K562 (cell line): ENCODE data around the gene DEDD2. TPM values are rescaled to one million over a fixed set of nuclear protein-coding genes. Genes with fewer than 3 reads are reported as not detected.

ENCODE experiments used
- ATAC-seq: fragments of 200-7000 bp; cut with Tn5 transposase; 3 replicates; pipeline ENCODE4 v1.9.1; 2020; ENCODE audit warnings: moderate library complexity
- BruUV-seq: library from RNA; stranded (reverse); fragments of 400-500 nt; replicated peaks from 2 replicates; lab custom pipeline; 2021; lab: Mats Ljungman, UMichigan
- CTCF ChIA-PET: fragments of 300-600 bp; formaldehyde crosslinking; extraction: SDS; loops from one replicate; lab custom pipeline; 2021; ENCODE audit warnings: low intra/inter-chr PET ratio; lab: Yijun Ruan, JAX
- POLR2A ChIA-PET: fragments of 300-600, 350-650 bp; sonication (Branson Sonifier 250); formaldehyde crosslinking; extraction: SDS; loops from one replicate; lab custom pipeline; 2021; ENCODE audit warnings: antibody characterized with exemption, inconsistent platforms; lab: Yijun Ruan, JAX
- DNase-seq, 4 experiments: peaks; one replicate each; pipeline versions ENCODE4 v3.0.0 to v3.0.0-alpha.2; 2011 to 2018; ENCODE audit warnings: low spot score in 3 of 4, mixed read lengths in 3 of 4; ENCODE audit errors: extremely low read depth in 1 of 4
- FAIRE-seq: peaks from 2 replicates; lab custom pipeline; 2011; peaks lifted over from hg19 to GRCh38; lab: Jason Lieb, UNC
- H2AFZ ChIP-seq: 2 replicates; pipeline ENCODE4 v1.6.0; 2011; ENCODE audit warnings: low read depth, low read length, control low read depth, inconsistent platforms
- H3K27ac ChIP-seq: fragments of 200-600 bp; 3 replicates; pipeline ENCODE4 v1.8.0; 2011; ENCODE audit warnings: low read depth, mild to moderate bottlenecking, control low read depth, inconsistent platforms, low read length, moderate library complexity, mixed read lengths; ENCODE audit errors: extremely low read depth
- H3K27me3 ChIP-seq, 2 experiments: fragments of 300-600 bp in 1 of 2; 2 replicates in 1 of 2; 3 replicates in 1 of 2; pipeline versions ENCODE4 v1.6.0 to v1.8.0; 2011; ENCODE audit warnings: inconsistent platforms in 2 of 2, low read length in 2 of 2, mild to moderate bottlenecking in 1 of 2, mixed read lengths in 1 of 2, moderate library complexity in 1 of 2; ENCODE audit not compliant: control insufficient read depth in 2 of 2, insufficient read depth in 2 of 2
- H3K36me3 ChIP-seq: fragments of 300-600 bp; 3 replicates; pipeline ENCODE4 v1.8.0; 2011; ENCODE audit warnings: mild to moderate bottlenecking, low read length, inconsistent platforms; ENCODE audit not compliant: control insufficient read depth, insufficient read depth
- H3K4me1 ChIP-seq, 2 experiments: fragments of 200-600 bp in 1 of 2; replicated peaks in 1 of 2; 2 replicates in 1 of 2; 3 replicates in 1 of 2; pipeline versions ENCODE4 v1.5.1 to v1.8.0; 2011; ENCODE audit warnings: inconsistent platforms in 2 of 2, low read length in 2 of 2, mild to moderate bottlenecking in 1 of 2, mixed read lengths in 1 of 2, moderate library complexity in 1 of 2; ENCODE audit not compliant: control insufficient read depth in 2 of 2, insufficient read depth in 2 of 2
- H3K4me2 ChIP-seq: 2 replicates; pipeline ENCODE4 v1.6.1; 2011; ENCODE audit warnings: low read length, control low read depth, inconsistent platforms, mixed read lengths; ENCODE audit not compliant: insufficient read depth
- H3K4me3 ChIP-seq: fragments of 200-600 bp; sonication (generic), shearing (Covaris generic); 2 replicates; pipeline ENCODE4 v1.5.1; 2016; ENCODE audit warnings: control low read depth, inconsistent platforms
- H3K79me2 ChIP-seq: fragments of 200-600 bp; 3 replicates; pipeline ENCODE4 v1.8.0; 2011; ENCODE audit warnings: low read length, inconsistent platforms; ENCODE audit not compliant: control insufficient read depth, insufficient read depth
- H3K9ac ChIP-seq, 2 experiments: 2 replicates each; pipeline versions ENCODE4 v1.6.0 to v1.6.1; 2011; ENCODE audit warnings: low read depth in 2 of 2, low read length in 2 of 2, control low read depth in 1 of 2, inconsistent platforms in 1 of 2, mild to moderate bottlenecking in 1 of 2, mixed read lengths in 1 of 2; ENCODE audit not compliant: insufficient read depth in 1 of 2
- H3K9me1 ChIP-seq: one replicate; pipeline ENCODE4 v1.6.0; 2011; ENCODE audit warnings: inconsistent platforms, mild to moderate bottlenecking, low read length, moderate library complexity; ENCODE audit not compliant: control insufficient read depth, insufficient read depth
- H3K9me3 ChIP-seq: replicated peaks from 2 replicates; pipeline ENCODE4 v1.5.1; 2011; ENCODE audit warnings: low read depth, low read length, inconsistent platforms; ENCODE audit not compliant: control insufficient read depth, insufficient read depth
- H4K20me1 ChIP-seq: replicated peaks from 2 replicates; pipeline ENCODE4 v1.6.1; 2011; ENCODE audit warnings: low read length, inconsistent platforms, mixed read lengths; ENCODE audit not compliant: control insufficient read depth, insufficient read depth
- BRD9 ChIP-seq: fragments of 450-650 bp; IDR thresholded peaks from 2 replicates; pipeline ENCODE4 v1.6.1; 2018; ENCODE audit warnings: low read depth; ENCODE audit not compliant: partially characterized antibody
- DPF2 ChIP-seq: fragments of 450-650 bp; IDR thresholded peaks from 2 replicates; pipeline ENCODE4 v1.6.1; 2016
- GABPB2 ChIP-seq: fragments of 250-450 bp; sonication (Bioruptor Pico); conservative IDR thresholded peaks from 2 replicates; pipeline ENCODE4 v1.5.1; 2021; ENCODE audit warnings: mild to moderate bottlenecking
- ID3 ChIP-seq, 2 experiments: fragments of 250-450 bp in 1 of 2; fragments of 450-650 bp in 1 of 2; sonication (Bioruptor Pico) in 1 of 2; IDR thresholded peaks; 2 replicates each; pipeline versions ENCODE4 v1.6.1 to v1.8.0; 2016 to 2021; ENCODE audit warnings: mild to moderate bottlenecking in 2 of 2, moderate library complexity in 2 of 2, missing compliant biosample characterization in 1 of 2, missing genetic modification characterization in 1 of 2
- KLF16 ChIP-seq: IDR thresholded peaks from 2 replicates; pipeline ENCODE4 v1.6.1; 2016; ENCODE audit warnings: antibody characterized with exemption
- MIER1 ChIP-seq: fragments of 450-650 bp; IDR thresholded peaks from 2 replicates; pipeline ENCODE4 v1.6.1; 2016; ENCODE audit warnings: antibody characterized with exemption, mild to moderate bottlenecking, low read depth
- TCF7L2 ChIP-seq: fragments of 150-350 bp; IDR thresholded peaks from 2 replicates; pipeline ENCODE4 v1.6.1; 2016; ENCODE audit warnings: low read depth, mild to moderate bottlenecking, low read length, moderate library complexity
- ZNF512 ChIP-seq: IDR thresholded peaks from 2 replicates; pipeline ENCODE4 v1.6.1; 2016; ENCODE audit warnings: missing genetic modification characterization, missing compliant biosample characterization
- ZNF583 ChIP-seq: fragments of 250-450 bp; sonication (Bioruptor Pico); IDR thresholded peaks from 2 replicates; pipeline ENCODE4 v1.4.0; 2020
- ZNF766 ChIP-seq: fragments of 200-800 bp; sonication (Bioruptor generic); conservative IDR thresholded peaks from 2 replicates; pipeline ENCODE4 v1.6.1; 2016; ENCODE audit warnings: missing genetic modification characterization, missing compliant biosample characterization
- WGBS: fragments of 100-300 bp; shearing (Covaris generic); methylation state at CpG from one replicate; pipeline ENCODE4 v1.1.6; 2016; ENCODE audit warnings: low coverage, mixed read lengths; ENCODE audit not compliant: insufficient coverage; ENCODE audit errors: missing lambda C conversion rate; 5-methylcytosine and 5-hydroxymethylcytosine counted together
- in situ Hi-C: fragments of 300-500 bp; cut with MboI; formaldehyde crosslinking; loops from 4 replicates; pipeline ENCODE4 v1.15.0; 2018; ENCODE audit warnings: inconsistent platforms, mixed read lengths
- intact Hi-C: fragments of 100-400 bp; cut with micrococcal nuclease; formaldehyde crosslinking; loops from 2 replicates; pipeline ENCODE4 v1.14.2; 2022
- polyA plus RNA-seq, 8 experiments: library from polyadenylated mRNA; depleted of rRNA in 4 of 8; stranded (reverse) in 5 of 8; unstranded in 3 of 8; fragments of >200 nt; fragmentation: Nextera tagmentation in 2 of 8; fragmentation: Illumina TruSeq in 1 of 8; extraction: Ambion mirVana in 2 of 8; extraction: Trizol in 1 of 8; gene quantifications; 2 replicates each; pipeline versions ENCODE4 v1.2.1 to v1.2.3, GENCODE V29; 2011 to 2014; ENCODE audit warnings: inconsistent platforms in 1 of 8, missing spikeins in 1 of 8
- total RNA-seq, 7 experiments: library from RNA; depleted of rRNA in 6 of 7; stranded (reverse); fragments of >200 nt in 6 of 7; fragmentation: Illumina TruSeq in 2 of 7; extraction: Trizol in 2 of 7; gene quantifications; 2 replicates each; pipeline versions ENCODE4 v1.2.1 to v1.2.3, GENCODE V29; 2011 to 2021; ENCODE audit warnings: low replicate concordance in 1 of 7
- TF ChIP-seq, protein P1 (sequence below): fragments of 450-650 bp; formaldehyde crosslinking; IDR thresholded peaks from 2 replicates; pipeline ENCODE4 v1.4.0; 2022; ENCODE audit warnings: missing genetic modification characterization
- TF ChIP-seq, protein P2 (sequence below): sonication (generic); formaldehyde crosslinking; IDR thresholded peaks from 2 replicates; pipeline ENCODE4 v1.8.0; 2022; ENCODE audit warnings: mild to moderate bottlenecking, missing genetic modification reagents, borderline replicate concordance

Gene DEDD2
- total and polyA plus RNA-seq, 9 of the 15 experiments (the other 6 are each of a cell fraction or from before 2014, with no cell fraction given) = 4.3 to 43.0 (median 29.2) TPM

DNA sequence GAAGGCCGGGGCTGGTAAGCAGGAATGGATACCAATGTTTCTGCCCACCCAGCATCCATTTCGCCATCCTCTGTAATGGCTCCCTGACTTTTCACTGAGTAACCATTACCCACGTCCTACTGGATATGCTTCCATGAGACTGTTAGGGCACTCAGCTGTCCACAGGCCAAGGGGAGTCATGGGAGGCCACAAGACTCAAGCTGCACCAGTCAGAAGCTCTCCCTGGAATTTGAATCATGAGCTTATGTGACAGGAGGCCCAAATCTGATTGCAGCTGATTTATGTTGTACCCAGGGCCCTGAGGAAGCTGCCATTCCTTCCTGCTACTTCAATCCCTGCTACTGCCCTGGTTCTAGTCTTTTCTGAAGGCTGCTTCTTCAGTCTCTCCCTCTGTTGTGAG lies 28.3 kb downstream of the DEDD2 start (continued):
- TF ChIP-seq ID3 (CRISPR knock-in tag; IDR thresholded peaks at IDR 0.05) = no peak
- no peak for TF ChIP-seq ID3 (tag; IDR thresholded peaks at IDR 0.05)

DNA sequence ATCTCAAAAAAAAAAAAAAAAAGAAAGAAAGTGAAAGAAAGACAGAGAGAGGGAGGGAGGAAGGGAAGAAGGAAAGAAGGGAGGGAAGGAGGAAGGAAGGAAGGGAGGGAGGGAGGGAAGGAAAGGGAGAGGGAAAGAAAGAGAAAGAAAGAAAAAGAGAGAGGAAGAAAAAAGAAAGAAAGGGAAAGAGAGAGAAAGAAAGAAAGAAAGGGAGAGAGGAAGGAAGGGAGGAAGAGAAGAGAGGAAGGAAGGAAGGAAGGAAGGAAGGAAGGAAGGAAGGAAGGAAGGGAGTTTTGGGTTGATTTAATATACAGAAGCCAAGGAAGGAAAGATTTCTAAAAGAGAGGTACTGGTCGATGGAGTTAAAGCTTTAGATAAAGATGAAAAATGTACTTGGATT lies 28.8 kb downstream of the DEDD2 start:
- H2AFZ ChIP-seq = no peak overlapping the region
- ATAC-seq = no peak
- ChIA-PET CTCF (no interaction called here), POLR2A (interaction anchor here (0.9 kb wide), 1 partner anchor 99 kb away, joined by 3 read pairs; no protein-coding TSS in a partner anchor)
- H3K27me3 ChIP-seq = peaks cover 6 to 13% of the 10 kb centered on the region in 2 experiments
- no peak overlapping the region for H3K4me3 ChIP-seq
- no TSS peak for BruUV-seq
- WGBS = 5% methylated on average over 1 of the region's 1 CpG
- intact Hi-C loops = no loop called here
- no peaks in the 10 kb centered on the region for H3K36me3 ChIP-seq
- no peak for FAIRE-seq
- H3K79me2 ChIP-seq = no peaks in the 10 kb centered on the region
- no peak overlapping the region for H3K9ac ChIP-seq
- H4K20me1 ChIP-seq = 0 out of 2 replicates have a peak, but pooled peaks cover 3% of the 10 kb centered on the region
- H3K4me2 ChIP-seq = no peak overlapping the region
- in situ Hi-C loops = no loop called here
- peaks cover 4% of the 10 kb centered on the region; the same call in 1 of the 2 replicates for H3K9me3 ChIP-seq
- no peak overlapping the region for H3K27ac ChIP-seq
- DNase-seq = no peak
- H3K9me1 ChIP-seq = no peaks in the 10 kb centered on the region
- peaks cover 0 to 6% of the 10 kb centered on the region in 2 experiments; a peak in 1 of 5 replicates for H3K4me1 ChIP-seq
- TF ChIP-seq KLF16 (no peak), DPF2 (no peak), TCF7L2 (no peak), BRD9 (no peak), MIER1 (no peak), ZNF583 (no peak), ZNF512 (peak; percentile 97), ZNF766 (0 out of 2 replicates have a peak, but pooled peaks have one; percentile 14), GABPB2 (no peak)
- TF ChIP-seq, protein P1, sequence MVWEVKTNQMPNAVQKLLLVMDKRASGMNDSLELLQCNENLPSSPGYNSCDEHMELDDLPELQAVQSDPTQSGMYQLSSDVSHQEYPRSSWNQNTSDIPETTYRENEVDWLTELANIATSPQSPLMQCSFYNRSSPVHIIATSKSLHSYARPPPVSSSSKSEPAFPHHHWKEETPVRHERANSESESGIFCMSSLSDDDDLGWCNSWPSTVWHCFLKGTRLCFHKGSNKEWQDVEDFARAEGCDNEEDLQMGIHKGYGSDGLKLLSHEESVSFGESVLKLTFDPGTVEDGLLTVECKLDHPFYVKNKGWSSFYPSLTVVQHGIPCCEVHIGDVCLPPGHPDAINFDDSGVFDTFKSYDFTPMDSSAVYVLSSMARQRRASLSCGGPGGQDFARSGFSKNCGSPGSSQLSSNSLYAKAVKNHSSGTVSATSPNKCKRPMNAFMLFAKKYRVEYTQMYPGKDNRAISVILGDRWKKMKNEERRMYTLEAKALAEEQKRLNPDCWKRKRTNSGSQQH (CRISPR knock-in tag) = no peak
- TF ChIP-seq, protein P2, sequence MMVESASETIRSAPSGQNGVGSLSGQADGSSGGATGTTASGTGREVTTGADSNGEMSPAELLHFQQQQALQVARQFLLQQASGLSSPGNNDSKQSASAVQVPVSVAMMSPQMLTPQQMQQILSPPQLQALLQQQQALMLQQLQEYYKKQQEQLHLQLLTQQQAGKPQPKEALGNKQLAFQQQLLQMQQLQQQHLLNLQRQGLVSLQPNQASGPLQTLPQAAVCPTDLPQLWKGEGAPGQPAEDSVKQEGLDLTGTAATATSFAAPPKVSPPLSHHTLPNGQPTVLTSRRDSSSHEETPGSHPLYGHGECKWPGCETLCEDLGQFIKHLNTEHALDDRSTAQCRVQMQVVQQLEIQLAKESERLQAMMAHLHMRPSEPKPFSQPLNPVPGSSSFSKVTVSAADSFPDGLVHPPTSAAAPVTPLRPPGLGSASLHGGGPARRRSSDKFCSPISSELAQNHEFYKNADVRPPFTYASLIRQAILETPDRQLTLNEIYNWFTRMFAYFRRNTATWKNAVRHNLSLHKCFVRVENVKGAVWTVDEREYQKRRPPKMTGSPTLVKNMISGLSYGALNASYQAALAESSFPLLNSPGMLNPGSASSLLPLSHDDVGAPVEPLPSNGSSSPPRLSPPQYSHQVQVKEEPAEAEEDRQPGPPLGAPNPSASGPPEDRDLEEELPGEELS (CRISPR knock-in tag) = no peak
